Measurements from ENCODE around the gene AGA.

- TF ChIP-seq, protein P1, sequence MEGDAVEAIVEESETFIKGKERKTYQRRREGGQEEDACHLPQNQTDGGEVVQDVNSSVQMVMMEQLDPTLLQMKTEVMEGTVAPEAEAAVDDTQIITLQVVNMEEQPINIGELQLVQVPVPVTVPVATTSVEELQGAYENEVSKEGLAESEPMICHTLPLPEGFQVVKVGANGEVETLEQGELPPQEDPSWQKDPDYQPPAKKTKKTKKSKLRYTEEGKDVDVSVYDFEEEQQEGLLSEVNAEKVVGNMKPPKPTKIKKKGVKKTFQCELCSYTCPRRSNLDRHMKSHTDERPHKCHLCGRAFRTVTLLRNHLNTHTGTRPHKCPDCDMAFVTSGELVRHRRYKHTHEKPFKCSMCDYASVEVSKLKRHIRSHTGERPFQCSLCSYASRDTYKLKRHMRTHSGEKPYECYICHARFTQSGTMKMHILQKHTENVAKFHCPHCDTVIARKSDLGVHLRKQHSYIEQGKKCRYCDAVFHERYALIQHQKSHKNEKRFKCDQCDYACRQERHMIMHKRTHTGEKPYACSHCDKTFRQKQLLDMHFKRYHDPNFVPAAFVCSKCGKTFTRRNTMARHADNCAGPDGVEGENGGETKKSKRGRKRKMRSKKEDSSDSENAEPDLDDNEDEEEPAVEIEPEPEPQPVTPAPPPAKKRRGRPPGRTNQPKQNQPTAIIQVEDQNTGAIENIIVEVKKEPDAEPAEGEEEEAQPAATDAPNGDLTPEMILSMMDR (IDR thresholded peaks at IDR 0.05) = no peak
- TF ChIP-seq SIN3A (IDR thresholded peaks at IDR 0.05; ENCODE audit: borderline replicate concordance, low read depth, low read length) (no peak), MXI1 (IDR thresholded peaks at IDR 0.05; ENCODE audit: low read depth, low read length) (no peak), POLR2AphosphoS5 (IDR thresholded peaks at IDR 0.05; ENCODE audit: low read depth, low read length) (no peak), YY1 (IDR thresholded peaks at IDR 0.05; ENCODE audit: low read depth) (no peak), GABPA (IDR thresholded peaks at IDR 0.05; ENCODE audit: low read depth) (no peak), NRF1 (IDR thresholded peaks at IDR 0.05; ENCODE audit: low read depth, low read length) (no peak), USF2 (IDR thresholded peaks at IDR 0.05; ENCODE audit: borderline replicate concordance, low read depth, low read length) (no peak), IRF3 (IDR thresholded peaks at IDR 0.05; ENCODE audit: low read depth, low read length) (no peak), FOXJ3 (CRISPR knock-in tag; IDR thresholded peaks at IDR 0.05) (no peak), EZH2phosphoT487 (IDR thresholded peaks at IDR 0.05; ENCODE audit: borderline replicate concordance, low read depth) (no peak), NFIC (IDR thresholded peaks at IDR 0.05; ENCODE audit: borderline replicate concordance) (no peak)
- TF ChIP-seq, protein P2, sequence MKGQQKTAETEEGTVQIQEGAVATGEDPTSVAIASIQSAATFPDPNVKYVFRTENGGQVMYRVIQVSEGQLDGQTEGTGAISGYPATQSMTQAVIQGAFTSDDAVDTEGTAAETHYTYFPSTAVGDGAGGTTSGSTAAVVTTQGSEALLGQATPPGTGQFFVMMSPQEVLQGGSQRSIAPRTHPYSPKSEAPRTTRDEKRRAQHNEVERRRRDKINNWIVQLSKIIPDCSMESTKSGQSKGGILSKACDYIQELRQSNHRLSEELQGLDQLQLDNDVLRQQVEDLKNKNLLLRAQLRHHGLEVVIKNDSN (IDR thresholded peaks at IDR 0.05; ENCODE audit: borderline replicate concordance, low read depth) = no peak
- TF ChIP-seq, protein P3, sequence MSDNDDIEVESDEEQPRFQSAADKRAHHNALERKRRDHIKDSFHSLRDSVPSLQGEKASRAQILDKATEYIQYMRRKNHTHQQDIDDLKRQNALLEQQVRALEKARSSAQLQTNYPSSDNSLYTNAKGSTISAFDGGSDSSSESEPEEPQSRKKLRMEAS (IDR thresholded peaks at IDR 0.05; ENCODE audit: low read depth) = no peak
Observed at GRCh38 chr4:177451108-177451500, 8.9 kb upstream of the AGA start.

Data from SK-N-SH (cell line).